Activated naive CD4-positive, alpha-beta T cell (primary cell): ENCODE measurements around the gene DNTT.

Experiments
- DNase-seq, 4 experiments: peaks; one replicate each; lab custom pipeline; 2025; lab: John Stamatoyannopoulos, UW

The DNTT gene

GRCh38 chr10:96379758-96380157 is 75.5 kb downstream of the DNTT start:
- DNase-seq = no peak

GRCh38 chr10:96380821-96381220 is 76.6 kb downstream of the DNTT start:
- DNase-seq = no peak

GRCh38 chr10:96384506-96384905 is 80.3 kb downstream of the DNTT start:
- no peak for DNase-seq

GRCh38 chr10:96387161-96387560 is 82.9 kb downstream of the DNTT start:
- no peak for DNase-seq

- no peak for DNase-seq
These were observed 83.4 kb downstream of the DNTT start for GRCh38 chr10:96387601-96388000.
